H9 (cell line): ENCODE measurements around the gene LAMTOR5. TPM values are rescaled to one million over a fixed set of nuclear protein-coding genes. Genes with fewer than 3 reads are reported as not detected.

ENCODE experiments used
- DNase-seq: peaks from one replicate; pipeline ENCODE4 v3.0.0-alpha.2; 2017
- H2AFZ ChIP-seq: one replicate; pipeline ENCODE4 v1.6.1; 2013; ENCODE audit warnings: mild to moderate bottlenecking, low read length, control low read depth, moderate library complexity
- H2AK5ac ChIP-seq: 2 replicates; pipeline ENCODE4 v1.6.1; 2013; ENCODE audit warnings: low read length, control low read depth, mixed read lengths; ENCODE audit not compliant: insufficient read length
- H2BK120ac ChIP-seq: one replicate; pipeline ENCODE4 v1.6.1; 2013; ENCODE audit warnings: low read depth, mild to moderate bottlenecking, low read length, control low read depth, inconsistent platforms; ENCODE audit not compliant: poor library complexity, severe bottlenecking
- H2BK12ac ChIP-seq: 2 replicates; pipeline ENCODE4 v1.6.1; 2013; ENCODE audit warnings: low read length, control low read depth, mixed read lengths, low read depth; ENCODE audit not compliant: insufficient read length
- H2BK15ac ChIP-seq: 2 replicates; pipeline ENCODE4 v1.6.1; 2013; ENCODE audit warnings: low read depth, low read length, control low read depth
- H2BK20ac ChIP-seq: one replicate; pipeline ENCODE4 v1.6.1; 2013; ENCODE audit warnings: low read depth, mild to moderate bottlenecking, low read length, control low read depth, inconsistent platforms; ENCODE audit not compliant: poor library complexity, severe bottlenecking
- H2BK5ac ChIP-seq: 2 replicates; pipeline ENCODE4 v1.6.1; 2013; ENCODE audit warnings: low read length, control low read depth, mixed read lengths; ENCODE audit not compliant: insufficient read length
- H3K14ac ChIP-seq: 2 replicates; pipeline ENCODE4 v1.6.1; 2013; ENCODE audit warnings: low read length, control low read depth; ENCODE audit not compliant: insufficient read depth
- H3K18ac ChIP-seq: 2 replicates; pipeline ENCODE4 v1.6.1; 2013; ENCODE audit warnings: low read depth, mild to moderate bottlenecking, mixed read lengths, low read length, control low read depth; ENCODE audit not compliant: insufficient read length
- H3K23ac ChIP-seq: 2 replicates; pipeline ENCODE4 v1.6.1; 2013; ENCODE audit warnings: low read length, control low read depth, mixed read lengths, low read depth; ENCODE audit not compliant: insufficient read length
- H3K23me2 ChIP-seq: 2 replicates; pipeline ENCODE4 v1.6.1; 2013; ENCODE audit warnings: low read depth, mild to moderate bottlenecking, mixed read lengths, low read length, control low read depth; ENCODE audit not compliant: insufficient read length, poor library complexity, severe bottlenecking
- H3K27ac ChIP-seq: 2 replicates; pipeline ENCODE4 v1.5.1; 2013; ENCODE audit warnings: low read length, control low read depth, mixed read lengths, low read depth; ENCODE audit not compliant: insufficient read length
- H3K27me3 ChIP-seq: 2 replicates; pipeline ENCODE4 v1.6.1; 2013; ENCODE audit warnings: low read length, control low read depth, inconsistent platforms; ENCODE audit not compliant: insufficient read depth
- H3K4ac ChIP-seq: 2 replicates; pipeline ENCODE4 v1.6.1; 2013; ENCODE audit warnings: low read depth, mild to moderate bottlenecking, control low read depth, inconsistent platforms, low read length, moderate library complexity
- H3K4me1 ChIP-seq: 2 replicates; pipeline ENCODE4 v1.6.1; 2013; ENCODE audit warnings: low read length, control low read depth, inconsistent platforms; ENCODE audit not compliant: insufficient read depth
- H3K4me2 ChIP-seq: 2 replicates; pipeline ENCODE4 v1.6.1; 2013; ENCODE audit warnings: low read length, control low read depth, mixed read lengths; ENCODE audit not compliant: insufficient read length, insufficient read depth
- H3K56ac ChIP-seq: 2 replicates; pipeline ENCODE4 v1.6.1; 2013; ENCODE audit warnings: low read depth, mild to moderate bottlenecking, mixed read lengths, low read length, control low read depth; ENCODE audit not compliant: insufficient read length
- H3K79me1 ChIP-seq: 2 replicates; pipeline ENCODE4 v1.6.1; 2013; ENCODE audit warnings: low read depth, mild to moderate bottlenecking, moderate library complexity, low read length, control low read depth, inconsistent platforms; ENCODE audit not compliant: insufficient read depth, poor library complexity, severe bottlenecking
- H3K79me2 ChIP-seq: 2 replicates; pipeline ENCODE4 v1.6.1; 2013; ENCODE audit warnings: low read length, control low read depth, inconsistent platforms; ENCODE audit not compliant: insufficient read depth
- H3K9ac ChIP-seq: 2 replicates; pipeline ENCODE4 v1.6.1; 2013; ENCODE audit warnings: low read length, control low read depth, mixed read lengths; ENCODE audit not compliant: insufficient read length; ENCODE audit errors: extremely low read depth
- H3K9me3 ChIP-seq: one replicate; pipeline ENCODE4 v1.6.1; 2013; ENCODE audit warnings: low read depth, low read length, inconsistent platforms; ENCODE audit not compliant: control insufficient read depth
- H3T11ph ChIP-seq: one replicate; pipeline ENCODE4 v1.6.1; 2013; ENCODE audit warnings: mild to moderate bottlenecking, low read length, control low read depth, inconsistent platforms
- H4K20me1 ChIP-seq: one replicate; pipeline ENCODE4 v1.6.1; 2013; ENCODE audit not compliant: control insufficient read depth, insufficient read length, insufficient read depth
- H4K5ac ChIP-seq: 2 replicates; pipeline ENCODE4 v1.6.1; 2013; ENCODE audit warnings: low read depth, mild to moderate bottlenecking, mixed read lengths, low read length, control low read depth; ENCODE audit not compliant: insufficient read length
- H4K8ac ChIP-seq: replicated peaks from 2 replicates; pipeline ENCODE4 v1.6.1; 2013; ENCODE audit warnings: low read length, control low read depth, mixed read lengths, low read depth; ENCODE audit not compliant: insufficient read length
- H4K91ac ChIP-seq: 2 replicates; pipeline ENCODE4 v1.6.1; 2013; ENCODE audit warnings: low read depth, mild to moderate bottlenecking, moderate library complexity, mixed read lengths, low read length, control low read depth; ENCODE audit not compliant: insufficient read length
- H3K27ac Mint-ChIP-seq, 3 experiments: 2 replicates in 2 of 3; 3 replicates in 1 of 3; pipeline ENCODE4 v1.8.0; 2020 to 2021; ENCODE audit warnings: mixed read lengths in 3 of 3, mild to moderate bottlenecking in 1 of 3, moderate library complexity in 1 of 3
- H3K27me3 Mint-ChIP-seq: 2 replicates; pipeline ENCODE4 v1.8.0; 2021; ENCODE audit warnings: low read depth, mild to moderate bottlenecking, moderate library complexity, mixed read lengths
- H3K36me3 Mint-ChIP-seq, 3 experiments: 2 replicates in 2 of 3; 3 replicates in 1 of 3; pipeline ENCODE4 v1.8.0; 2020 to 2021; ENCODE audit warnings: low read depth in 3 of 3, mixed read lengths in 3 of 3; ENCODE audit not compliant: insufficient read depth in 1 of 3
- H3K4me1 Mint-ChIP-seq, 2 experiments: 2 replicates each; pipeline ENCODE4 v1.8.0; 2020; ENCODE audit warnings: mixed read lengths in 2 of 2
- H3K4me3 Mint-ChIP-seq, 2 experiments: 2 replicates in 1 of 2; 3 replicates in 1 of 2; pipeline ENCODE4 v1.8.0; 2020 to 2021; ENCODE audit warnings: mild to moderate bottlenecking in 2 of 2, mixed read lengths in 2 of 2, moderate library complexity in 1 of 2
- H3K9me3 Mint-ChIP-seq, 2 experiments: 2 replicates in 1 of 2; 3 replicates in 1 of 2; pipeline ENCODE4 v1.8.0; 2020; ENCODE audit warnings: mild to moderate bottlenecking in 2 of 2, mixed read lengths in 2 of 2, moderate library complexity in 1 of 2
- CTCF ChIP-seq: fragments of 200-600 bp; sonication (generic); conservative IDR thresholded peaks from 3 replicates; pipeline ENCODE4 v1.8.0; 2021; ENCODE audit warnings: antibody characterized with exemption, mild to moderate bottlenecking
- WGBS: extraction: QIAGEN DNeasy Blood & Tissue Kit; methylation state at CpG from one replicate; pipeline ENCODE4 v1.1.7; 2013; ENCODE audit warnings: missing lambda C conversion rate, low lambda C conversion rate, mixed read lengths; ENCODE audit not compliant: insufficient read length; ENCODE audit errors: extremely low coverage; 5-methylcytosine and 5-hydroxymethylcytosine counted together
- total RNA-seq: library from RNA; stranded (reverse); gene quantifications from 2 replicates; pipeline ENCODE4 v1.2.1, GENCODE V29; 2021

Gene LAMTOR5
- total RNA-seq, 1 experiment from 2014 or later = 108 TPM

- Mint-ChIP-seq H3K36me3 (no peaks in the 10 kb centered on the region), H3K4me3 (no peak overlapping the region), H3K27me3 (peaks cover 9% of the 10 kb centered on the region), H3K27ac (no peak overlapping the region), H3K4me1 (peaks cover 20 to 23% of the 10 kb centered on the region in 2 experiments), H3K9me3 (no peaks in the 10 kb centered on the region)
- DNase-seq = no peak
- Histone ChIP-seq H3K23ac (no peak overlapping the region), H3K4ac (no peak overlapping the region), H4K20me1 (no peaks in the 10 kb centered on the region), H2BK5ac (no peak overlapping the region), H3K18ac (no peak overlapping the region), H3K4me2 (no peak overlapping the region), H4K5ac (no peak overlapping the region), H3K4me1 (peaks cover 2% of the 10 kb centered on the region; the same call in 1 of the 2 replicates), H4K8ac (no peak overlapping the region), H3K23me2 (no peaks in the 10 kb centered on the region), H3K79me1 (no peaks in the 10 kb centered on the region), H3K56ac (no peak overlapping the region), H2BK120ac (no peak overlapping the region), H3K27ac (no peak overlapping the region), H4K91ac (no peak overlapping the region), H2BK12ac (no peak overlapping the region), H2AK5ac (no peak overlapping the region), H3K9ac (no peak overlapping the region), H3K14ac (no peak overlapping the region), H3T11ph (no peak overlapping the region), H2BK15ac (no peak overlapping the region), H3K9me3 (no peaks in the 10 kb centered on the region), H2BK20ac (no peak overlapping the region), H2AFZ (no peak overlapping the region), H3K27me3 (no peaks in the 10 kb centered on the region), H3K79me2 (no peaks in the 10 kb centered on the region)
- TF ChIP-seq CTCF = no peak
- no CpG with 5 or more reads among the region's 1 CpG for WGBS
Measured at GRCh38 chr1:110454328-110454727, 46.8 kb upstream of the LAMTOR5 start.
